ENCODE data around the gene RNF114. TPM values are rescaled to one million over a fixed set of nuclear protein-coding genes. Genes with fewer than 3 reads are reported as not detected.

The RNF114 gene
- total RNA-seq, 1 experiment from 2014 or later: 90.0 TPM

DNA sequence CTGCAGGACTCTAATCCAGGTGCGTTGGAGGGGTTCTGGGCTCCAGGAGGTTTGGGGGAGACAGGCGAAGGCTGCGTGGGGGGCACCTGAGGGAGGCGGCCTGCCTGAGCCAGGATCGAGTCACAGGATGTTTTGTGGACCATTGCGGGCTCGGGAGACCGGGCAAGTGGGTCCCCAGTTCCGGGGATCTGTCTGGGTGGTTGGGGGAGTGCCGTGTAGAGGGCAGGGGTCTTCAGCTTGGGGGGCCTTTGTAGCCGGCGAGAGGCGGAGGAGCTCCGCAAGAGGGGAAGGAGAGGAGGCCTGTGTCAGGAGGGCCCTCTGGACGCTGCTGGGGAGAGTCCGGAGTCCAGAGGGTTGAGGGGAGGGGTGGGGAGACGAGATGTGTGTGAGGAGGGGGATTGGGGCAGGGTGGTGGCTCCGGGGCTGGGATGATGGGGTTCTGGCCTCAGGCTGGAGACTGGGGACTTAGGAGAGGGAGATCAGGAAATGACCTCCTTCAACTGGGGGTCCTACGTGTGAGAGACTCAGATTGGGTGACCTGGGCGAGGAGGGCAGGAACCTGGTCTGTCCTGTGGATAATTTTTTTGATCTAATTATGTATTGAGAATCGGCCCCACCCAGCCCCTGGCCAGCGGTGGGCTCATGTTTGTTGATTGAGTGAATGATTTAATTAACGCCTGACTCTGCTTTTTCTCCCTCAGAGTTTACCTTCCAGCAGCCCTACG lies 47.1 kb downstream of the RNF114 start:
- no peak for DNase-seq (ENCODE audit: low spot score)
- H3K36me3 ChIP-seq (ENCODE audit: insufficient read depth, low read length, poor library complexity, severe bottlenecking): no peaks in the 10 kb centered on the region
- intact Hi-C loops (cut with micrococcal nuclease; ENCODE audit: unreplicated experiment): loop anchor here (5.0 kb wide), 1 partner anchor 479 kb away; no protein-coding TSS in a partner anchor
- CTCF ChIA-PET: no interaction called here
- no peak for TF ChIP-seq EZH2 (IDR thresholded peaks at IDR 0.05; ENCODE audit: borderline replicate concordance, low read depth, low read length, poor library complexity, severe bottlenecking)
- TF ChIP-seq CTCF (conservative IDR thresholded peaks at IDR 0.05; ENCODE audit: low read depth, low read length): no peak
- H3K9me3 ChIP-seq (ENCODE audit: low read depth, low read length, poor library complexity, severe bottlenecking): no peaks in the 10 kb centered on the region
- POLR2A ChIA-PET (ENCODE audit: low non-redundant PET): interaction anchor here (0.5 kb wide), 1 partner anchor 67 kb away, joined by 3 read pairs; no protein-coding TSS in a partner anchor
- no TSS peak for BruUV-seq (replicated peaks)
- H3K4me3 ChIP-seq (ENCODE audit: low read depth, low read length, poor library complexity, severe bottlenecking): peak overlapping the region; percentile 50
- peak overlapping the region; percentile 49 for H3K27ac ChIP-seq (ENCODE audit: low read depth, low read length, poor library complexity, severe bottlenecking)
- peaks cover 37% of the 10 kb centered on the region for H3K4me1 ChIP-seq (ENCODE audit: insufficient read depth, low read length, poor library complexity, severe bottlenecking)
- H3K27me3 ChIP-seq (replicated peaks; ENCODE audit: insufficient read depth, low read depth, low read length, poor library complexity): no peaks in the 10 kb centered on the region

- intact Hi-C loops (cut with micrococcal nuclease; ENCODE audit: unreplicated experiment): loop anchor here (5.0 kb wide), 1 partner anchor 478 kb away; no protein-coding TSS in a partner anchor
- no peak overlapping the region for H3K27ac ChIP-seq (ENCODE audit: low read depth, low read length, poor library complexity, severe bottlenecking)
- H3K27me3 ChIP-seq (replicated peaks; ENCODE audit: insufficient read depth, low read depth, low read length, poor library complexity): no peaks in the 10 kb centered on the region
- BruUV-seq (replicated peaks): no TSS peak
- TF ChIP-seq CTCF (conservative IDR thresholded peaks at IDR 0.05; ENCODE audit: low read depth, low read length) (no peak), EZH2 (IDR thresholded peaks at IDR 0.05; ENCODE audit: borderline replicate concordance, low read depth, low read length, poor library complexity, severe bottlenecking) (no peak)
- H3K4me3 ChIP-seq (ENCODE audit: low read depth, low read length, poor library complexity, severe bottlenecking): peak overlapping the region; percentile 50
- ChIA-PET POLR2A (ENCODE audit: low non-redundant PET) (interaction anchor here (0.5 kb wide), 1 partner anchor 68 kb away, joined by 3 read pairs; no protein-coding TSS in a partner anchor), CTCF (interaction anchor here (0.9 kb wide), 1 partner anchor 88 kb away, joined by 3 read pairs; no protein-coding TSS in a partner anchor)
- peaks cover 37% of the 10 kb centered on the region for H3K4me1 ChIP-seq (ENCODE audit: insufficient read depth, low read length, poor library complexity, severe bottlenecking)
- no peaks in the 10 kb centered on the region for H3K36me3 ChIP-seq (ENCODE audit: insufficient read depth, low read length, poor library complexity, severe bottlenecking)
- no peaks in the 10 kb centered on the region for H3K9me3 ChIP-seq (ENCODE audit: low read depth, low read length, poor library complexity, severe bottlenecking)
- DNase-seq (ENCODE audit: low spot score): no peak
Measured at GRCh38 chr20:49983848-49984408, 47.7 kb downstream of the RNF114 start.

GRCh38 chr20:49984426-49985153 lies 48.4 kb downstream of the RNF114 start:
- TSS peak; percentile 33 for BruUV-seq (replicated peaks)
- intact Hi-C loops (cut with micrococcal nuclease; ENCODE audit: unreplicated experiment): loop anchor here (5.0 kb wide), 1 partner anchor 478 kb away; no protein-coding TSS in a partner anchor
- H3K27ac ChIP-seq (ENCODE audit: low read depth, low read length, poor library complexity, severe bottlenecking): no peak overlapping the region
- peaks cover 39% of the 10 kb centered on the region for H3K4me1 ChIP-seq (ENCODE audit: insufficient read depth, low read length, poor library complexity, severe bottlenecking)
- ChIA-PET POLR2A (ENCODE audit: low non-redundant PET) (no interaction called here), CTCF (interaction anchor here (0.9 kb wide), 1 partner anchor 87 kb away, joined by 3 read pairs; no protein-coding TSS in a partner anchor)
- no peak for DNase-seq (ENCODE audit: low spot score)
- TF ChIP-seq CTCF (conservative IDR thresholded peaks at IDR 0.05; ENCODE audit: low read depth, low read length): no peak
- TF ChIP-seq EZH2 (IDR thresholded peaks at IDR 0.05; ENCODE audit: borderline replicate concordance, low read depth, low read length, poor library complexity, severe bottlenecking): no peak
- no peak overlapping the region for H3K4me3 ChIP-seq (ENCODE audit: low read depth, low read length, poor library complexity, severe bottlenecking)
- no peaks in the 10 kb centered on the region for H3K27me3 ChIP-seq (replicated peaks; ENCODE audit: insufficient read depth, low read depth, low read length, poor library complexity)
- no peaks in the 10 kb centered on the region for H3K9me3 ChIP-seq (ENCODE audit: low read depth, low read length, poor library complexity, severe bottlenecking)
- no peaks in the 10 kb centered on the region for H3K36me3 ChIP-seq (ENCODE audit: insufficient read depth, low read length, poor library complexity, severe bottlenecking)
